Nephron progenitor cell (in vitro differentiated cells): Measurements from ENCODE around the gene MYO18A.

ENCODE experiments used
- DNase-seq: peaks from one replicate; pipeline ENCODE4 v3.0.0; 2021
- H3K27ac Mint-ChIP-seq: 2 replicates; pipeline ENCODE4 v1.8.0; 2021; ENCODE audit warnings: mild to moderate bottlenecking, moderate library complexity, mixed read lengths
- H3K27me3 Mint-ChIP-seq: 2 replicates; pipeline ENCODE4 v1.8.0; 2021; ENCODE audit warnings: mild to moderate bottlenecking, low read depth, mixed read lengths; ENCODE audit not compliant: poor library complexity
- H3K36me3 Mint-ChIP-seq: 2 replicates; pipeline ENCODE4 v1.8.0; 2021; ENCODE audit warnings: low read depth, mixed read lengths
- H3K4me1 Mint-ChIP-seq: 2 replicates; pipeline ENCODE4 v1.8.0; 2021; ENCODE audit warnings: mixed read lengths
- H3K4me3 Mint-ChIP-seq: 2 replicates; pipeline ENCODE4 v1.8.0; 2021; ENCODE audit warnings: mild to moderate bottlenecking, moderate library complexity, mixed read lengths
- H3K9me3 Mint-ChIP-seq: 2 replicates; pipeline ENCODE4 v1.8.0; 2021; ENCODE audit warnings: mild to moderate bottlenecking, moderate library complexity, mixed read lengths
- TF ChIP-seq, protein P1 (sequence below): fragments of 200-600 bp; sonication (generic); IDR thresholded peaks from 2 replicates; pipeline ENCODE4 v1.5.0; 2021; ENCODE audit warnings: antibody characterized with exemption

MYO18A gene

DNA sequence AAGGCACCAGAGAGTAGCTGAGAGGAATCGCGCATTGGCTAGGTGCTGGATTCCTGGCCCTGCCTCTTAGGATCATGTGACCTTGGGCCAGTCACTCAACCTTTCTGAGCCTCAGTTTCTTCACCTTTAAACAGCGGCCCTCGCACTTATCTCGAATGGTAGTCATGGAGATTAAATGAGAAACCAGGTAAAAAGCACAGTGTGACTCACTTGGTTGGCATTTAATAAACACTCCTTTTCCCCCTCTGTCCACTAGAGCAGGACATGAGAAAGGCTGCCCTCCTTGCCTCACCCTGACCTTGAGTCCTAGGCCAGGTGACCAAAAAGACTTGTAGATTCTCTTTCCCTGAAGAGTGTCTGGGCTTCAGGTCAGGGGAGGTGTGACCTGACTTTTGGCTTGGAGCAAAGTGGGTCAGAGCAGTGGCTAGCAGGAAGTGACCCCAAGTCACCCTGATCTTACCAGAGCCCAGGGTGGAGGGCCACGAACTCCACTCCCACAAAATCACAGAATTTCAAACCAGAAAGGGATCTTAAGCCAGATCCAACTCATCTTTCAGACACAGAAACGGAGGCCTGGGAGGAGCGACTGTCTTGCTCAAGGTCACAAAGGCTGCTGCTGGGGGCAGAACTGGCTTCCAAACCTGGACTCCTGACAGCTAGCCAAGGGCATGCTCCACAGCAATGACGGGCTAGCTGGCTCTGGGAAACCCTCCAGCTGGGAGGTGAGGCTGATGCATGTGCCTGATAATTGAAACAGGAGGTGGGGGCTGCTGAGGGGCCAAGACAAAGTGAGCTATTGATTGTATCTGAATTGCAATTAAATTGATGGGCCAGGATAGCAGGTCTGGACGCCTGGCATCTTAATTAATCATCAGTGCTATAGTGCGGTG is 72.0 kb downstream of the MYO18A start:
- no peaks in the 10 kb centered on the region for H3K9me3 Mint-ChIP-seq
- DNase-seq = no peak
- H3K36me3 Mint-ChIP-seq = peaks cover 29% of the 10 kb centered on the region
- H3K4me1 Mint-ChIP-seq = peaks cover 30% of the 10 kb centered on the region
- H3K27me3 Mint-ChIP-seq = peaks cover 9% of the 10 kb centered on the region
- no peak overlapping the region for H3K4me3 Mint-ChIP-seq
- peak overlapping the region; percentile 71 for H3K27ac Mint-ChIP-seq
- TF ChIP-seq, protein P1, sequence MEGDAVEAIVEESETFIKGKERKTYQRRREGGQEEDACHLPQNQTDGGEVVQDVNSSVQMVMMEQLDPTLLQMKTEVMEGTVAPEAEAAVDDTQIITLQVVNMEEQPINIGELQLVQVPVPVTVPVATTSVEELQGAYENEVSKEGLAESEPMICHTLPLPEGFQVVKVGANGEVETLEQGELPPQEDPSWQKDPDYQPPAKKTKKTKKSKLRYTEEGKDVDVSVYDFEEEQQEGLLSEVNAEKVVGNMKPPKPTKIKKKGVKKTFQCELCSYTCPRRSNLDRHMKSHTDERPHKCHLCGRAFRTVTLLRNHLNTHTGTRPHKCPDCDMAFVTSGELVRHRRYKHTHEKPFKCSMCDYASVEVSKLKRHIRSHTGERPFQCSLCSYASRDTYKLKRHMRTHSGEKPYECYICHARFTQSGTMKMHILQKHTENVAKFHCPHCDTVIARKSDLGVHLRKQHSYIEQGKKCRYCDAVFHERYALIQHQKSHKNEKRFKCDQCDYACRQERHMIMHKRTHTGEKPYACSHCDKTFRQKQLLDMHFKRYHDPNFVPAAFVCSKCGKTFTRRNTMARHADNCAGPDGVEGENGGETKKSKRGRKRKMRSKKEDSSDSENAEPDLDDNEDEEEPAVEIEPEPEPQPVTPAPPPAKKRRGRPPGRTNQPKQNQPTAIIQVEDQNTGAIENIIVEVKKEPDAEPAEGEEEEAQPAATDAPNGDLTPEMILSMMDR = no peak

DNA sequence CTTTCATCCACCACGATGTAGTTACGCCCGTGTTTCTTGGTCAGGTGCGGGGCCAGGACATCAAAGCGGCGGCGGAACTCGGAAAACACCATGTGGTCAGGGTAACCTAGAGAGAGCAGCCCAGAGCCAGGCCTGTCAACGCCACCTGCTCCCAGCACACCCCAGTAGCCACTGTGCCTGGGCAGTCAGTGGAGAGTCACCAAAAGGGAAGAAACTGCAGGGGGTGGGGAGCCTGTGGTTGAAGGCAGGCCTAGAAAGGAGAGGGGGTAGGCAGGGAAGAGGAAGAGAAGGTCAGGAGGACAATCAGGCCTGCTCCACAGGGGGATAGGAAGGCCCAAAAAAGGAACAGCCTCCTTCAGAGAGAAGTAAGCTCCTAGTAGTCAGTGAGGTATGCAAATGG is 73.1 kb downstream of the MYO18A start:
- peaks cover 12% of the 10 kb centered on the region for H3K27me3 Mint-ChIP-seq
- no peak for DNase-seq
- H3K36me3 Mint-ChIP-seq = peaks cover 29% of the 10 kb centered on the region
- peaks cover 29% of the 10 kb centered on the region for H3K4me1 Mint-ChIP-seq
- H3K27ac Mint-ChIP-seq = no peak overlapping the region
- no peak overlapping the region for H3K4me3 Mint-ChIP-seq
- no peaks in the 10 kb centered on the region for H3K9me3 Mint-ChIP-seq
- TF ChIP-seq, protein P1 = no peak

DNA sequence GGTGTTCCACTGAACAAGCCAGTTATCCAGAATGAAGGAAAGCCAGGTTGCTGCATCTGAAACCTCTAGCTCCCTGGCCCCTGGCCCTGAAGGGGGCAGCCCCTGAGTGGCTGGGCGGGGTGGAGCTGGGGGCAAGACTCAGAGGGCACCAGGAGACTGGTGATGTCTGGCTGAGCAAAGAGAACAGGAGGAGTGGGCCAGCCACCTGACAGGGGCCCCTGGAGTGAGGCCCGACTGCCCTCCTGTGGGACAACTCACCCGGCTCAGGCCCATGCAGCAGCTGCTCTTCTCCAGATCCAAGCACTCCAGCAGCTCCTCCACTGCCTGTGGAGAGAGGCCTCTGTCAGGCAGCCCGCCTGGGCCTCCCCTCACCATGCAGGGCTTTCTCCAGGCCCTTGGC is 76.9 kb downstream of the MYO18A start:
- TF ChIP-seq, protein P1 = no peak
- Mint-ChIP-seq H3K9me3 (no peaks in the 10 kb centered on the region), H3K27ac (no peak overlapping the region), H3K4me1 (peaks cover 33% of the 10 kb centered on the region), H3K4me3 (no peak overlapping the region), H3K27me3 (peaks cover 8% of the 10 kb centered on the region), H3K36me3 (peaks cover 25% of the 10 kb centered on the region)
- no peak for DNase-seq

DNA sequence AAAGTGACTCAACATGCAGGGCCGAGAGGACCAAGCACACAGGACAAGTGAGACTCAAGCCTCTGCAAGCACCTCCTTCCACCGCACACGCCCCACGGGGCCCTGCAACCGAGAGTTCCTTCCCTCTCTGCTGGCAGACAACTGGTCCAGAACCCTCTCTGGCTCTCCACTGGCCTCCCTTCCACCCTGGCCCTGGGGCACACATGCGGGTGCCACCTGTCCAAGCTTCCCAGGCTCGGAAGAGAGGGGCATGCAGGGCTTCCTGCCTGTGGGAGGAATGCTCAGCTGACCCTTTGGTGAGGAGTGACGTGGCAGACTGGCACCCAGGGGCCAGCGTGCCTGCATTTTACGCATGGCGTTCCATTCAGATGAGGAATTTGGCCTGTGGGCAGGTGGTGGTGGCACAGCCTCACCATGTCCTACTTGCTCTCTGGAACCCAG is 77.4 kb downstream of the MYO18A start:
- peaks cover 26% of the 10 kb centered on the region for H3K36me3 Mint-ChIP-seq
- TF ChIP-seq, protein P1 = no peak
- no peaks in the 10 kb centered on the region for H3K9me3 Mint-ChIP-seq
- H3K4me3 Mint-ChIP-seq = no peak overlapping the region
- peak overlapping the region; percentile 12 for H3K27ac Mint-ChIP-seq
- peaks cover 35% of the 10 kb centered on the region for H3K4me1 Mint-ChIP-seq
- peaks cover 9% of the 10 kb centered on the region for H3K27me3 Mint-ChIP-seq
- no peak for DNase-seq

DNA sequence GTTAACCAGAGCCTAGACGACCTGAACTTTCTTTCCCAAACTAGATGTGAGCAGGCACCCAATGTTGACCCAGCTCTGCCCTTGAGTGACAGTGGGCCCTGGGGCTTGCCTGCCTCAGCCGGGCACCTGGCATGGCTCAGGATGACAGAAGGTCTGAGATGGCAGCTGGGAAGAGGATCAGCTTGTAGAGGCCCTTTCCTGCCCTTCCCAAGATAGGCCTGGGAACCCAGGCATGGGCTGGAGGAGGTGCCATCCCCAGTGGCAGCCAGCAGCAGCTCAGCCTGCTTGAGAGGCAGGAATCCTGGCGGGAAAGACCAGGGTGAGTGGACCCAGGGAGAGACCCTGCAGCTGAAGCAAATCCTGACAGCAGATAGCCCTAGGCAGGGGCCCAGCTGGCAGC is 78.2 kb downstream of the MYO18A start:
- H3K36me3 Mint-ChIP-seq = peaks cover 30% of the 10 kb centered on the region
- no peak overlapping the region for H3K4me3 Mint-ChIP-seq
- no peak for DNase-seq
- H3K9me3 Mint-ChIP-seq = no peaks in the 10 kb centered on the region
- TF ChIP-seq, protein P1 = no peak
- peaks cover 11% of the 10 kb centered on the region for H3K27me3 Mint-ChIP-seq
- H3K4me1 Mint-ChIP-seq = peaks cover 38% of the 10 kb centered on the region
- peak overlapping the region; percentile 12 for H3K27ac Mint-ChIP-seq

DNA sequence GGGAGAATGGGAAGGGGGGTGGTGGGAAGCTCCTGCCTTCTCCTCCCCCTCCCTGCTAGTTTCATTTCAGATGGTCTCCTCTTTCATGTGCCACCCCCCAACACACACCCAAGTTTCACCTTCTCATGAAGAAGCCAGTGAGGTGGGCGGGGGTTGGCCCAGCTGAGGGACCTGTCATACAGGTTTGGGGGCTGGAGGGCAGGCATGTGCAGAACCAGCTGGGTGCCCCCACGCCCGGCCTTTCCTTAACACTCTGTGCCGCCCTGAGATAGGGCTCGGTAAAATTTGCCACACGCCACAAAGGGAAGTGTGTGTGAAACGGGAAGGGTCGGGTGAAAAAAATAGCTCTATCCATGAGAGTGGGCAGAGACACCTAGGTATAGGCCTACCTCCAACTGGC is 79.9 kb downstream of the MYO18A start:
- H3K36me3 Mint-ChIP-seq = peaks cover 23% of the 10 kb centered on the region
- TF ChIP-seq, protein P1 = no peak
- no peak overlapping the region for H3K4me3 Mint-ChIP-seq
- no peaks in the 10 kb centered on the region for H3K9me3 Mint-ChIP-seq
- peaks cover 6% of the 10 kb centered on the region for H3K27me3 Mint-ChIP-seq
- no peak for DNase-seq
- peaks cover 38% of the 10 kb centered on the region for H3K4me1 Mint-ChIP-seq
- no peak overlapping the region for H3K27ac Mint-ChIP-seq
